Upper lobe of left lung (tissue), 6 donors: ENCODE results near the gene IKBKG. TPM values are rescaled to one million over a fixed set of nuclear protein-coding genes. Genes with fewer than 3 reads are reported as not detected.
A peak's percentile ranks its signal among the peaks of the same experiment; 100 is the strongest.
"Not testable (repeated sequence)": the region's sequence is repeated elsewhere in the genome, so short reads cannot be mapped to it uniquely, and the experiment has no call there.

ENCODE experiments used
- ATAC-seq, 2 donors: fragments of 200-7000 bp; cut with Tn5 transposase; one replicate each; pipeline ENCODE4 v1.9.1; 2022; ENCODE audit warnings: mild to moderate bottlenecking in 2 of 2, moderate library complexity in 2 of 2; ENCODE audit not compliant: low FRiP score in 2 of 2
- DNase-seq, 2 donors: peaks; one replicate each; pipeline ENCODE4 v3.0.0-alpha.2; 2019 to 2020
- H3K27ac ChIP-seq, 4 donors: fragments of 200-600 bp; sonication (generic); one replicate each; pipeline ENCODE4 v1.5.1; 2016 to 2019
- H3K27me3 ChIP-seq, 4 donors: fragments of 200-600 bp; sonication (generic); one replicate each; pipeline ENCODE4 v1.5.1; 2017 to 2019
- H3K36me3 ChIP-seq, 4 donors: fragments of 200-600 bp; sonication (generic); one replicate each; pipeline ENCODE4 v1.5.1; 2016 to 2019
- H3K4me1 ChIP-seq, 4 donors: fragments of 200-600 bp; sonication (generic); one replicate each; pipeline ENCODE4 v1.5.1; 2018 to 2019
- H3K4me3 ChIP-seq, 4 donors: fragments of 200-600 bp; sonication (generic); one replicate each; pipeline ENCODE4 v1.5.1; 2017 to 2019; ENCODE audit warnings: mild to moderate bottlenecking in 2 of 4, moderate library complexity in 1 of 4
- H3K9me3 ChIP-seq, 4 donors: fragments of 200-600 bp; sonication (generic); one replicate each; pipeline ENCODE4 v1.5.1; 2018 to 2019
- EP300 ChIP-seq, 4 donors: sonication (generic); formaldehyde crosslinking; IDR thresholded peaks; one replicate each; pipeline ENCODE4 v1.5.1; 2017; ENCODE audit warnings: antibody characterized with exemption in 4 of 4, control low read depth in 2 of 4
- POLR2A ChIP-seq, 4 donors: fragments of 450-650 bp; IDR thresholded peaks; one replicate each; pipeline ENCODE4 v1.5.1; 2016 to 2017; ENCODE audit warnings: antibody characterized with exemption in 4 of 4, mild to moderate bottlenecking in 2 of 4
- POLR2AphosphoS5 ChIP-seq, 2 donors: sonication (generic); formaldehyde crosslinking; IDR thresholded peaks; one replicate each; pipeline ENCODE4 v1.5.1; 2017; ENCODE audit warnings: antibody characterized with exemption in 2 of 2
- WGBS, 2 donors: methylation state at CpG; one replicate each; pipeline ENCODE4 v1.1.5; 2017 to 2018; 5-methylcytosine and 5-hydroxymethylcytosine counted together
- total RNA-seq, 6 donors: library from RNA; depleted of rRNA in 4 of 6; stranded (reverse); fragments of >200 nt in 4 of 6; gene quantifications; one replicate each; pipeline versions ENCODE4 v1.1.0 to v1.2.1, GENCODE V29; 2016 to 2021
- TF ChIP-seq, protein P1 (sequence below), 6 experiments: fragments of 450-650 bp in 4 of 6; fragments of 200-600 bp in 2 of 6; sonication (generic) in 2 of 6; IDR thresholded peaks; one replicate each; pipeline ENCODE4 v1.5.1; 2016 to 2019; ENCODE audit warnings: antibody characterized with exemption in 6 of 6
- donor health status: DM: no; HTN: no; CAD: no; lungs with moderate emphysema.
- donor health status: DM: no; HTN: yes; CAD: no; lungs with severe emphysema.

IKBKG gene
- total RNA-seq, 6 donors from 2014 or later = 11.1 to 46.3 (median 39.7) TPM

DNA sequence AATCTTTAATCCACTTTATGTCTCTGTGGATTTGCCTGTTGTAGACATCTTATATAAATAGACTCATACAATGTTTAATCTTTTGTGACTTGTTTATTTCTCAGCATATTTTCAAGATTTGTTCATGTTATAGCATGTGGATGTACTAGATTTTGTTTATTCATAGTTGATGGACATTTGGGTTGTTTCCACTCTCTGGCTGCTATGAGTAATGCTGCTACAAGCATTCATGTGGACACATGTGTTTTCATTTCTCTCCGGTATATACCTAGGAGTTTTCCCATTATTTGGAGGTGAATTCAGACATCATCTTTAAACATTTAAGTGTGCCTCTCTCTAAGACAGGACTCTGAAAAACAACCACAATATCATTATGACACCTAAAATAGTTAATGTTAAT is 2.3 kb downstream of the IKBKG start:
- 64 to 96% methylated on average over 1 of the region's 1 CpG for WGBS, 2 donors
- Histone ChIP-seq H3K27ac (no peak overlapping the region), H3K9me3 (peaks cover 0 to 9% (median 0%) of the 10 kb centered on the region in 4 donors), H3K27me3 (no peaks in the 10 kb centered on the region), H3K36me3 (peaks cover 0 to 18% (median 5%) of the 10 kb centered on the region in 4 donors), H3K4me3 (no peak overlapping the region), H3K4me1 (peaks cover 9 to 34% (median 20%) of the 10 kb centered on the region in 4 donors)
- TF ChIP-seq EP300 (IDR thresholded peaks at IDR 0.05) = no peak
- TF ChIP-seq, protein P1, sequence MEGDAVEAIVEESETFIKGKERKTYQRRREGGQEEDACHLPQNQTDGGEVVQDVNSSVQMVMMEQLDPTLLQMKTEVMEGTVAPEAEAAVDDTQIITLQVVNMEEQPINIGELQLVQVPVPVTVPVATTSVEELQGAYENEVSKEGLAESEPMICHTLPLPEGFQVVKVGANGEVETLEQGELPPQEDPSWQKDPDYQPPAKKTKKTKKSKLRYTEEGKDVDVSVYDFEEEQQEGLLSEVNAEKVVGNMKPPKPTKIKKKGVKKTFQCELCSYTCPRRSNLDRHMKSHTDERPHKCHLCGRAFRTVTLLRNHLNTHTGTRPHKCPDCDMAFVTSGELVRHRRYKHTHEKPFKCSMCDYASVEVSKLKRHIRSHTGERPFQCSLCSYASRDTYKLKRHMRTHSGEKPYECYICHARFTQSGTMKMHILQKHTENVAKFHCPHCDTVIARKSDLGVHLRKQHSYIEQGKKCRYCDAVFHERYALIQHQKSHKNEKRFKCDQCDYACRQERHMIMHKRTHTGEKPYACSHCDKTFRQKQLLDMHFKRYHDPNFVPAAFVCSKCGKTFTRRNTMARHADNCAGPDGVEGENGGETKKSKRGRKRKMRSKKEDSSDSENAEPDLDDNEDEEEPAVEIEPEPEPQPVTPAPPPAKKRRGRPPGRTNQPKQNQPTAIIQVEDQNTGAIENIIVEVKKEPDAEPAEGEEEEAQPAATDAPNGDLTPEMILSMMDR (IDR thresholded peaks at IDR 0.05) = no peak
- TF ChIP-seq POLR2A (IDR thresholded peaks at IDR 0.05) = no peak
- TF ChIP-seq POLR2AphosphoS5 (IDR thresholded peaks at IDR 0.05) = no peak
- DNase-seq = no peak
- no peak for ATAC-seq

DNA sequence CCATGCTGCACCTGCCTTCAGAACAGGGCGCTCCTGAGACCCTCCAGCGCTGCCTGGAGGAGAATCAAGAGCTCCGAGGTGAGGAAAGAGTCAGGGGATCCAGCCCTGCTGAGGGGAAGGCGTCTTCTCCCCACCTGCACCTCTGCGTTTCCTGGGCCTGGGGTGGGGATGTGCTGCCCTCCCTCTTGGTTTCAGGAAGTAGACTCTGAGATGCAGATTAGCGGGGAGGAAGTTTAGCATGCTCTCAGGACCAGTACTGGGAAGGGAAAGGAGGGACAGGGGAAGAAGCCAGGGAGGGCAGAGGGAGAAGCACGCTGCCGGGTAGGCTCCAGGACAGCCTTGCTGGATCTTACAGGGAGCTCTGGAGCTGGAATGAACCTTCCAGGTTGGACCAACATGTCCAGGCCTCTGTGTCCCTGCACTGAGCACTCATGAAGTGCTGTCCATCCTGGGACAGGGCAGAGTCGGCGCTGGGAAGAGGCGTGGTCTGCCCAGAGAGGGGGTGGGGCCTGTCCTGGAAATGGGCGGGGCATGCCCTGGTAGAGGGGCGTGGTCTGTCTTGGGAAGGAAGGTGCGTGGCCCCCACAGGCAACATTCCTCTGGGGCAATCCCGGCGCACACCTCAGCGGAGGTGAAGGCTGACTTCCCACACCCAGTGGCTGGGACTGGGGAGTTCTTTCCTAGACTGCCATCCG is 4.8 kb downstream of the IKBKG start:
- 77 to 96% methylated on average over 5 to 8 of the region's 18 CpGs for WGBS, 2 donors
- not testable (repeated sequence) for ATAC-seq

DNA sequence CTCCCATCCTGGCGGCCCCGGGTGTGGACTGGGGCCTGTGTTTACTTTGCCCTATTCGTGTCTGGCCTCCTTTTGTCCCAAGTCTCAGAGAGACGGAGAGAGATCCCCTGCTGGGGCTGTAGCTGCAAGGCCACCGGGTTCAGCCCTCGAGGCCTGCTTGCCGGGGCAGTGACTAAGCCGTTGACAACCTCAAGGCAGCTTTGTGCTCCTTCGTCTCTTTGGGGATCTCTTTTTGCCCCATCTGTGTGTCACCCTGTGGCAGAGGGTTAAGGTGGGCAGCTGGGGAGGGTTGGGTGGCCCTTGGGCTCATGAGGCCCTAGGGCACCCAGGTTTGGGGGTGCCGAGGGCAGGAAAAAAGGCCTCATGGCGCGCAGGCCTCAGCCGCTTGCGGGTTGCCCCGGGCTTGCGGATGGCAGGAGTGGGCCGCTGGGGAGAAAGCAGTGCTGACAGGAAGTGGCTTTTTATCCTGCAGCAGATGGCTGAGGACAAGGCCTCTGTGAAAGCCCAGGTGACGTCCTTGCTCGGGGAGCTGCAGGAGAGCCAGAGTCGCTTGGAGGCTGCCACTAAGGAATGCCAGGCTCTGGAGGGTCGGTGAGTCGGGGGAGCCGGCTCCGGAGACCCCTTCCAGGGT is 10.8 kb downstream of the IKBKG start:
- H3K27me3 ChIP-seq, H3K4me1 ChIP-seq, H3K27ac ChIP-seq, H3K4me3 ChIP-seq, H3K9me3 ChIP-seq, ATAC-seq, DNase-seq: not testable (repeated sequence)
- no CpG with 5 or more reads among the region's 24 CpGs for WGBS, 2 donors
- peaks cover 0 to 23% (median 8%) of the 10 kb centered on the region in 4 donors for H3K36me3 ChIP-seq

More for the DNA sequence above, 4.8 kb downstream of the IKBKG start:
- H3K9me3 ChIP-seq, DNase-seq, H3K4me3 ChIP-seq, H3K27me3 ChIP-seq, H3K27ac ChIP-seq: not testable (repeated sequence)
- Histone ChIP-seq H3K36me3 (peaks cover 0 to 29% (median 9%) of the 10 kb centered on the region in 4 donors), H3K4me1 (peaks cover 5 to 19% (median 10%) of the 10 kb centered on the region in 4 donors)

DNA sequence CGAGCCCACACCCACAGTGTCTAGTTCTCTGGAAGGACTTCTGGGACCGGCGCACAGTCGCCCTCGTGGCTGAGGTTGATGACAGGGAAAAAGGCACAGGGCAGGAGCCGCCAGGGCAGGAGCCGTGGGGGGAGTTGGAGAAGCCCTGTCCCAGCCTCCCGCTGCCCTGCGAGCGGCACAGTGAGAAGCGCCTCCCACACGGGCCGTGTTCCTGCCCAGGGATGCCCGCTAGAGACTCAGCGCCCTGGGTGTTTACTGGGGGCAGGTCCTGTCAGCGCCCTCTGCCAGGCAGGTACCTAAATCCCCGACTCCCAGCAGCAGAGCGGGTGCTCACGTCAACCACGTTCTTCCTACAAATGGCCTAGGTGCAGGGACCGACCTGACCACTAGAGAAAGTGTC is 11.5 kb downstream of the IKBKG start:
- WGBS, 2 donors = 88% methylated on average over 9 of the region's 21 CpGs; no CpG with 5 or more reads in 1 of the 2 donors
- H3K9me3 ChIP-seq, ATAC-seq, DNase-seq, H3K27me3 ChIP-seq, H3K4me1 ChIP-seq, H3K4me3 ChIP-seq, H3K27ac ChIP-seq: not testable (repeated sequence)
- H3K36me3 ChIP-seq = peaks cover 0 to 17% (median 5%) of the 10 kb centered on the region in 4 donors

DNA sequence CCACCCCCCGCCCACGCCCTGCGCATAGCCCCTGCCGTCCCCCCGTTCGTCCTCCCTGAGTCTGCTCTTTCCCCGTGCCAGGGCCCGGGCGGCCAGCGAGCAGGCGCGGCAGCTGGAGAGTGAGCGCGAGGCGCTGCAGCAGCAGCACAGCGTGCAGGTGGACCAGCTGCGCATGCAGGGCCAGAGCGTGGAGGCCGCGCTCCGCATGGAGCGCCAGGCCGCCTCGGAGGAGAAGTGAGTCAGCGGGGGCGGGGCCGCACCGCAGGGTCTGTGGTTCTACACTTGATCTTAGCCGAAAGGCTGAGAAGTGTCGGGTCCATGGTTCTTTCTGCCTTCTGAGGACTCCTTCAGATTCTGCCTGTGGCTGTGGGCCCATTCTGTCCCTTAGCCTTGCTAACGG is 12.9 kb downstream of the IKBKG start:
- 91% methylated on average over 13 of the region's 31 CpGs; no CpG with 5 or more reads in 1 of the 2 donors for WGBS, 2 donors
- H3K9me3 ChIP-seq, H3K27me3 ChIP-seq, H3K4me1 ChIP-seq, DNase-seq, H3K27ac ChIP-seq, ATAC-seq, H3K36me3 ChIP-seq, H3K4me3 ChIP-seq: not testable (repeated sequence)

DNA sequence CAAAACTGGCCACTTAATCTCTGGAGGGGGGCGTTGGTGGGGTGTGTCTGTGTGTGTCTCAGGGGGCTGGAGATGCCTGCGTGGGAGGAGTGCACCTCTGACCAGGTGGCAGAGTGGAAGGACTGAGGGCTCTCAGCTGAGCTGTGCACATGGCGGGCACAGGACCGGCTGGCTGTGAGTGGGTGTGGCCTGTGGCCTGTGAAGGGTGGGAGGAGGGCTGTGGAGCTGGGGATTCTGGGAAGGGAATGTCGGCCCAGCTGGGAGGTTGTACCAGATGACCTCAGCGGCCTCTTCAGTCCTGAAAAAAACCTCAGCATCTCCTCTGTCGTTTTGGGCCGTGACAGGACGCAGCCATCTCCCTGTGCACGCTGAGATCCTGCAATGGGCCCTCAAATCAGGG is 14.9 kb downstream of the IKBKG start:
- ATAC-seq = peak in 1 of 2 donors; percentile 64
- not testable (repeated sequence) for H3K36me3 ChIP-seq, DNase-seq, H3K4me3 ChIP-seq, H3K4me1 ChIP-seq, H3K27ac ChIP-seq, H3K9me3 ChIP-seq, H3K27me3 ChIP-seq
- no CpG with 5 or more reads among the region's 10 CpGs for WGBS, 2 donors

DNA sequence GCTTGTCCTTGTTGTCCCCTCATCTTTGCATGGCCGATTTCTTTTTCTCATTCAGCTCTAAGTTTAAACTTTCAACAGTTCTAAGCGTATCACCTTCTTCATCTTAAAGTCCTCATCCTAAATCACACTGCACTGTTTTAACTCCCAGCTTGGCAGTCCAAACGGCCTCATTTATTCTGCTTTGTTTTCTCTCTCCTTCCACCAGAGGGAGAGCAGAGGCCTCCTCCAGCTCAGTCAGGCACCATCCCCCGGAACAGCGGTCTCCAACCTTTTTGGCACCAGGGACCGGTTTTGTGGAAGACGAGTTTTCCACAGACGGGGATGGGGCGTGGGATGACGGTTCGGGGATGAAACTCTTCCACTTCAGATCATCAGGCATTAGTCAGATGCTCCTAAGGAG is 22.9 kb downstream of the IKBKG start:
- H3K4me3 ChIP-seq, DNase-seq, H3K27ac ChIP-seq, ATAC-seq, H3K27me3 ChIP-seq, H3K9me3 ChIP-seq, H3K36me3 ChIP-seq, H3K4me1 ChIP-seq: not testable (repeated sequence)
- WGBS, 2 donors = no CpG with 5 or more reads among the region's 11 CpGs

DNA sequence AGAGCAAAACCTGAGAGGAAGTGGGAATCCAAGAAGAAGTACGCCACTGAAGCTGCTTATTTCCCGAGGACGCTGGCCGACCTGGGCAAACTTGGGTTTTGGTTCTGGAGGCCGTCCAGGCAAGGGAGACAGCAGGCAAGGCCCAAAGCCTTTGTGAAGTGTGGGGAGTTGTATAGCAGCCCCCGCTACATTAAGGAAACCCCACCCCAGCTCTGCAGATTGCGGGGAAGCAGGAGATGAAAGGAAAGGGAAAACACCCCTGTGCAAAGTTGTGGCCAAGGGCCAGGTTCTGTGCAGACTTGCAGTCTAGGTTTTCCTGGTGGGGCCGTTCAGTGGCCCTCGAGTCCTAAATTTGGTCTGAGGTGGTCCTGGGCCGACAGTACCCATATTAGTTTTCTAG is 25.6 kb downstream of the IKBKG start:
- WGBS, 2 donors = no CpG with 5 or more reads among the region's 10 CpGs
- not testable (repeated sequence) for DNase-seq, H3K36me3 ChIP-seq, H3K4me3 ChIP-seq, H3K9me3 ChIP-seq, H3K27ac ChIP-seq, H3K27me3 ChIP-seq, H3K4me1 ChIP-seq, ATAC-seq

DNA sequence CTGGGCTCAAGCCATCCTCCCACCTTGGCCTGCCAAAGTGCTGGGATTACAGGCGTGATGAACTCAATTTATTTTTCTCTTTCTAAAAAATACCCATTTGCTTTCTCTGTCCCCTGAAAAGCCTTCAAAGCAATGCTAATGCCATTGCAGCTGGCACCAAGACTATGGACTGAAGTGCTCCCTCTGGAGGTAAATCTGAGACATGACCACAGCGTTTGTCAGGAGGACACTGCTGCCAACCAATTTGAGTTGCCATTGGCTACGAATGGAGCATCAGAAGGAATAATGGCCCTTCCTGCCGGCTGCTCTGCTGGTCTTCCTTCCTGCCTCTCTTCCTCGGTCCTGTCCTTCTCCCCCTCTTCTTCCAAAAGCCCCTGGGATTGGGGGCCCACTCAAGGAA is 27.7 kb downstream of the IKBKG start:
- H3K4me3 ChIP-seq, H3K27me3 ChIP-seq, H3K27ac ChIP-seq, DNase-seq, H3K9me3 ChIP-seq, H3K36me3 ChIP-seq, H3K4me1 ChIP-seq: not testable (repeated sequence)
- WGBS, 2 donors = no CpG with 5 or more reads among the region's 5 CpGs
- peak in 1 of 2 donors; percentile 65 for ATAC-seq

DNA sequence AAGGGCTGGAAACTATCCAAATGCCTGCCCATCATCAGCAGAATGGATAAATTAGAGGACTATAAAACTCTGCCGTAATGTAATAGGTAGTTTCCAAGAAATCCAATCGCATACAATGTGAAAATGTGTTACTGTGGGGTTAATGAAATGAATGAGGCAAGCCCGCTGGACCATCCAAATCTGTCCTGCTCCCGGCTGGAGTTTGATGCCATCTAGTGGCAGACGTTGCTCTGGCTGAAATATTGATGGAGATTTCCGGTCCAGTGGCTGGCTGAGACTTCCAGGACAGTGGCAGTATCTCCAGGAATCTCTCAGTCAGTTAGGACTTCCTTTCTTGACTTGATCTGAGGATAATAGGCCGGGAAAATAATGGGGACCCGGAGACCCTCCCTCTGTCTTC is 35.6 kb downstream of the IKBKG start:
- not testable (repeated sequence) for H3K36me3 ChIP-seq, H3K4me1 ChIP-seq, H3K4me3 ChIP-seq, H3K27ac ChIP-seq, H3K27me3 ChIP-seq, H3K9me3 ChIP-seq, DNase-seq
- WGBS, 2 donors = no CpG with 5 or more reads among the region's 8 CpGs
- ATAC-seq = peak in 1 of 2 donors; percentile 54

DNA sequence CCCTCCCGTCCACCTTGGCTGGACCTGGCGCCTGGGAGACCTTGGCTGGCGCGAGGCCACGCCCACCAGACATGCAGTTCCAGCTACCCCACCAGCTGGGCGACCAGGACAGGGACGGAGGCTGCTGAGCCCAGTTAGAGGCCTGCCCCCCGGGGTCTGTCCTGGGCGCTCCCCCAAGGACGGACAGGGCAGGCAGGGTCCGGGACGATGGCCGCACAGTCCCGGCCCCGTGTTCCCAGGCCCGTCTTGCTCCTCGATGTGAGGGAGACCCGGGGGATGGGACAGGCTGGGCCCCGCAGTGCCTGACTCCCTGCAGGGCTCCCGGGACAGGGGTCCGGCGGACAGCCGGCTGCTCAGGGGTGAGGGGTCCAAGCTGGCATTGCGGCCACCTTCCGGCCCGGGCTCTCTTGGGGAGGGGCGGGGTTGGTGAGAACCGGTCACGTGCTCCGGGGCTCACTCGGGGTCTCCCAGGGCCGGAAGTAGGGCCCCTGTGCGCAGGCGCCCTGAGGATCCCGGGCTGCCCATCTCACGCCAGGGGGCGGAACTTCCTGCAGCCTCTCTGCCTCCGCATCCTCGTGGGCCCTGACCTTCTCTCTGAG is 37.3 kb downstream of the IKBKG start, which contains the start of gene CTAG1A:
TSS of gene CTAG1A (plus strand) at position 549 of the 599 bp plus-strand sequence. CDS start 74 bp downstream, outside the sequence.
- not testable (repeated sequence) for H3K9me3 ChIP-seq, H3K4me3 ChIP-seq, H3K36me3 ChIP-seq, DNase-seq, H3K4me1 ChIP-seq, H3K27ac ChIP-seq, H3K27me3 ChIP-seq
- ATAC-seq = peak in 1 of 2 donors; percentile 54
- WGBS, 2 donors = no CpG with 5 or more reads among the region's 39 CpGs
